ENCODE data around the gene CARD8.
"Not testable (repeated sequence)": the region's sequence is repeated elsewhere in the genome, so short reads cannot be mapped to it uniquely, and the experiment has no call there.

CARD8 gene, protein sequence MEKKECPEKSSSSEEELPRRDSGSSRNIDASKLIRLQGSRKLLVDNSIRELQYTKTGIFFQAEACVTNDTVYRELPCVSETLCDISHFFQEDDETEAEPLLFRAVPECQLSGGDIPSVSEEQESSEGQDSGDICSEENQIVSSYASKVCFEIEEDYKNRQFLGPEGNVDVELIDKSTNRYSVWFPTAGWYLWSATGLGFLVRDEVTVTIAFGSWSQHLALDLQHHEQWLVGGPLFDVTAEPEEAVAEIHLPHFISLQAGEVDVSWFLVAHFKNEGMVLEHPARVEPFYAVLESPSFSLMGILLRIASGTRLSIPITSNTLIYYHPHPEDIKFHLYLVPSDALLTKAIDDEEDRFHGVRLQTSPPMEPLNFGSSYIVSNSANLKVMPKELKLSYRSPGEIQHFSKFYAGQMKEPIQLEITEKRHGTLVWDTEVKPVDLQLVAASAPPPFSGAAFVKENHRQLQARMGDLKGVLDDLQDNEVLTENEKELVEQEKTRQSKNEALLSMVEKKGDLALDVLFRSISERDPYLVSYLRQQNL

DNA sequence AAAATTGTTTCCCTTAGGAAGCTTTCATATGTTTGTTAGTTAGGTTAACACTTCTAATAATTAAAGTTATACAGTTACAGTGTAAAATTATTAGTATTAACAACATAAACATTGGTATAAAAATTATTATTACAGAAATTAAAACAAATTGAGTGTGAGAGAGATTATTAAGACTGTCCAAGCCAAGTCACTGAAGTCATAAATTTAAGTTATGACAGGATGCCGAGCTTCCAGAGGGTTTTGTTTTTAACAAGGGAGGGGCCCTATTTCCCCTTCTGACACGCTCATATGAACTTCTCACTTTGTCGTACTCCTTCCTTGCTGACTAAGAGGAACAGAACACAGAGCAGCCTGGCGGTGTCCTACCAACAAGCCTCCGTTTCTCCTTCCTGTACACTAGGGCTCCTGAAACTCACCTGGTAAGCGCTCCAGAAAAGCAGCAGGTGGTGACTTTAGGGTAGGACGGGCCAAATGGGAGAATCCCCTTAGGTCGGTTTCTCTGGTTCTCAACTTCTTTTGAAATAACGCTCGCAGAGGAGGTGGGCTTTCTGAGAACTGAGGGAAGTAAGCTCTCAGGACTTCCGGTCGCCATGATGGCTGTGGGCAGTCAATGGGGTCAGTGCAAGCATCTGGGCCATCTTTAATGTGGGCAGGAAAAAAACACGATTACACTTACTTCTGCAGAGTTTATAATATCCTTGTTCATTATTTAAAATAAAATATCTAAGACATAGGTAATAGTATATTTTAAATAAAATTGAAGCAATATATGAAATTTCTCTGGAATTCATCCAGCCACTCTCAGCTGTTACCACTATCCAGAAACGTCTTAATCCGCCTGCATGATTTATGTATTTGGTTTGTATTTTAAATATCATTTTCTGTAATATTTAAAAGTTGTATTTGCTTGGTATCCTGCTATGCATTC is at the start of gene CARD8:
CARD8 (minus strand) TSS at position 537 of the 928 bp plus-strand sequence. CDS start 14,892 bp downstream, outside the sequence.
- peak; percentile 89 for DNase-seq

DNA sequence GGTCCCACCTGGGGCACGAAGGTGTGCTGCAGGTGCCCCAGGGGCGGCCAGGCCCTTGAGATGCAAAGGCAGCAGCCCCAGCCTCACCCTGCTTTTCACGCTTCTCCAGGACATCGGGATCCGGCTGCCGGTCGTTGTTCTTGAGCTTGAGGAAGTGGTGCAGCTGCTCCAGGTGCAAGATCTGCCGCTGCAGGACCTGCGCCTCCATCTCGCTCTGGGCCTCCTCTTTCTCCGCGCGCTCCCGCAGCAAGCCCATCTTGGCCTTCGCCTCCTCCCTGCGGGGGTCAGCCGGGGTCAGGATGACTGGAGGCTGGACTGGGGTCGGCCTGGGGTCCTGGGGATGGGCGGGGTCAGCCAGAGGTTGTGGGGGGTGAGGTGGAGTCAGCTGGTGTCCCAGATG is 48.2 kb upstream of the CARD8 start:
- no peak for DNase-seq

DNA sequence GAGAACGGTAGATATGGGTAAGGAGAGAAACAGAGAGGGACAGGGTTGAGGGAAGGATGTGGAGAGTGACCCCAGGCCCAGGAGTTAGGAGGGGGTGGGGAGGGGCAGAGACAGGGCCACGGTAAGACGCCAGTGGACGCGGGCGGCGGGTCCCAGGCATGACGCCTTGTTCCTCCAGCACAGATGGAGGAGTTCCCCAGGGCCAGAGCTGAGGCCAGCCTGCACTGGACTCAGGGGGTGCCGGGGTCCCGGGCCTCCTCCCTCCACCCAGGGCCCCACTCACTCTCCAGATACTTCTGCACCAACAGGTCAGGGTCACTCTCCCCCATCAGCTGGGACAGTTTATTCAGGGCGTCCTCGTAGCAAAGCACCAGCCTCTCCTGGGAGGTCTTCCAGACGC is 47.7 kb upstream of the CARD8 start:
- no peak for DNase-seq

DNA sequence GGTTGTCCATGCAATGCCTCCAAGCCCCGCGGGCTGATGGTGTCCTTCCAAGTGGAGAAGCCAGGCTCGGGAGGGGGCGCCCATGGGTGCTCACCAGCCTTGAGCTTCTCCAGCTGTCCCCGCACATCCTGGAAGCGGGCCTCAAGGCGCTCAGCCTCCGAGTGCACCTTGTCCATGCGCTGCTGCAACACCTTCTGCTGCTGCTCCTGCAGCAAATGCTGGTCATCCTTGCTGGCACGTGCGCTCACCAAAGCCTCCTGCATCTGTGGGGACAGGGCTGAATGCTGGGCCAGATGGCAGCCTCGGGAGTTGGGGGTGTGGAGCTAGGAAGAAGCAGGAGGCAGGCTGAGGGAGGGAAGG is 46.9 kb upstream of the CARD8 start:
- no peak for DNase-seq

DNA sequence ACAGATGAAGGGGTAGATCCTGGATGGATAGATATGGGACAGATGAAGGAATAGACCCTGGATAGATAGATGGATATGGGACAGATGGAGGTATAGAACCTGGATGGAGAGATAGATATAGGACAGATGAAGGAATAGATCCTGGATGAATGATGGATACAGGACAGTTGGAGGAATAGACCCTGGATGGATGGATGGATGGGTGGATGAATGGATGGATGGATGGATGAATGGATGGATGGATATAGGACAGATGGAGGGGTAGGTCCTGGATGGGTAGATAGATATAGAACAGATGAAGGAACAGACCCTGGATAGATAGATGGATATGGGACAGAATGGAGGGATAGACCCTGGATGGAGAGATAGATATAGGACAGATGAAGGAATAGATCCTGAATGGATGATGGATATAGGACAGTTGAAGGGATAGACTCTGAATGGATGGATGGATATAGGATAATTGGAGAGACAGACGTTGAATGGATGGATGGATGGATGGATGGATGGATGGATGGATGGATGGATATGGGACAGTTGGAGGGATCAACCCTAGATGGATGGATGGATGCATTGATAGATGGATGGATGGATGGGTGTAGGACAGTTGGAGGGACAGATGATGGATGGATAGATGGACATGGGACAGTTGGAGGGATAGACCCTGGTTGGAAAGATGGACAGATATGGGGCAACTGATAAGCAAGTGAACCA is 46.3 kb upstream of the CARD8 start:
- no peak for DNase-seq

DNA sequence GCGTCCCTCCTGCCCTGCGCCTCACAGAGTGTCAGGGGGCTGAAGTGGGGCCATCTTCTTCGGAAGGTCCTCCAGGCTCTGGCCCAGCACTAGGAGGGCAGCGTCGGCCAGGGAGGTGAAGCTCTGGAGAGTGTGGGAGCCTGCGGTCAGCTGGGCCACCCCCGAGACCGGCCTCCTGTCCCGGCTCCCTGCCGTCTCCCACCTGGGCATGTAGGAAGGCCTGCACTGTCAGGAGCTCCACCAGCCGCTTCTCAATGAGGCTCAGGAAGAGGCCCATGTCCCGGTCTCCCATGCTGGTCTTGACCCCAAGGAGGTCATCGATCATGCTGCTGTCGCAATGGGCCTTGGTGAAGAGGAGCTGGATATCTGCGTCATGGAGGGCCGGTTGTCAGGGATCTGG is 42.3 kb upstream of the CARD8 start:
- DNase-seq: no peak

DNA sequence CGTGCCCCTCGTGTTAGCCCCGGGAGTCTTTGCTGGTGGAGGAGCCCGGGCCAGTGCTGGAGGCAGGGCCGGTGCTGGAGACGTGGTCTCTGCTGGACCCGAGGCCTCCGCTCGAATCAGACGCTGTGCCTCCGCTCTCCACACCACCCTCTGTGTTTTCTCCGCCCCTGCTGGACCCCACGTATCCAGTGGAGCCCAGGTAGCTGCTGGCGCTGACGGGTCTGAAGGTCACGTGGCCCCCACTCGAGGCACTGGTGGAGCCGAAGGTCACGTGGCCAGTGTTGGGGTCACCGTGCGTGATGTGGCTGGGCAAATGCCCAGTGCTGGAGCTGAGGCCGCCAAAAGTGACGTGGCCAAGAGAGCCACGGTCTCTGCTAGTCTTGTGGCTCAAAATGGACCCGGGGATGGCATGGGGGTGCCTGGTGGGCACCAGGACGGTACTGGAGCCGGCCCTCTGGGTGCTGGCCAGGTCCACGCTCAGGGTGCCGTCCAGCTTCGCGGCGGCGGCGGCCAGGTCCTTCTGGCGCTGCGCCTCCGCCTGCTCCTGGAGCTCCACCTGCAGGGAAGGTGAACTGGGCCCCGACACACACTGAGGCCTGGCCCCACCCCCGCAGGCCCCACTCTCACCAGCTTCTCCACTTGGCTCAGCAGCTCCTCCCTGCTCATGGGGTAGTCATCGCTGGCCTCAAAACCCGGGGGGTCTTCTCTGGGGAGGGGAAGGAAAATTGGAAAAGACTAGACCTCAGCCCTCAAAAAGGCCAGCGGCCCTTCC is 41.4 kb upstream of the CARD8 start:
- no peak for DNase-seq

DNA sequence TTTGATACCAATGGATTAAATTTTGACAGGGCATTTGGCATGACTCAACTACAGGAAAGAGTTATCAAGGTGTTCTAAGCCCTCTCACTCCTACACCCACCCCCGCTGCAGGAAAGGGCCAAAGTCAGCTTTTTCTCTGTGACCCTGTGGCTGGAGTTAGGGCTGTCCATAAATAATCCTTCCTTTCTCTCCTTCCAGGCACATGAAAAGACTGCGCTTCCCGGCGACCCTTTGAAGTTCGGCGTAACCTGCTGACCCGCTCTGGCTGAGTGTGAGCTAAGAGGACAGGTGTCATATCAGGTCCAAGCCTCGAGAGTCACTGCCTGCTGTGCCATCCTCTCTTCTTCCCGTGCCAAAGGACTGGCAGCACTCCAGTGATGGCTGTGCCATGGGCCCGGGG is 39.7 kb upstream of the CARD8 start:
- DNase-seq: no peak

DNA sequence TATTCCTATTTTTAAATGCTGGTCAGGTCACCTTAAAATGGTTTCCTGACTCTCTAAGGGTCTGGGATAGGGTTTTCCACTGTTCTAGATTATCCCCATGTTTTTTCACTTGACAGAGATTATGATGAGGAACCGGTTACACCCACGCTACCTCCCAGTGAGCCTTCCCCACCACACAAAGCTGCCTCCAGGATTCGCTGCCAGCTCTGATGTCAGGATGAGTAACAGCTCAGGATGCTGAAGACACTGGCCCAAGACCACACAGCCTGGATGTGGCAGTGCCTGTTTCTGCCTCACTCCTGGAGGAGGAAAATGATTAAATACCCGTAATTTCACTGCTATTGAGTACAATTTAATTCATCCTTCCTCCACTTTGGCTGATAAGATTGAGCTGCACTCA is 37.1 kb upstream of the CARD8 start:
- DNase-seq: peak; percentile 56

DNA sequence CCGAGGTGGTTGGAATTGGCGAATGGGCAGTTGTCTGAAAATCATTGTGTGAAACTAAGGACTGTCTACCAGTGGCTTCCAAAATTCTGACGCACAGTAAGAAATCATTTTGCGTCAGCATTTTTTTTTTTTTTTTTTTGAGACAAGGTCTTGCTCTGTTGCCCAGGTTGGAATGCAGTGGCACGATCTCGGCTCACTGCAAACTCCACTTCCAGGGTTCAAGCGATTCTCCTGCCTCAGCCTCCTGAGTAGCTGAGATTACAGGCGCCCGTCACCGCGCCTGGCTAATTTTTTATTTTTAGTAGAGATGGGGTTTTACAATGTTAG is 35.7 kb upstream of the CARD8 start:
- not testable (repeated sequence) for DNase-seq

DNA sequence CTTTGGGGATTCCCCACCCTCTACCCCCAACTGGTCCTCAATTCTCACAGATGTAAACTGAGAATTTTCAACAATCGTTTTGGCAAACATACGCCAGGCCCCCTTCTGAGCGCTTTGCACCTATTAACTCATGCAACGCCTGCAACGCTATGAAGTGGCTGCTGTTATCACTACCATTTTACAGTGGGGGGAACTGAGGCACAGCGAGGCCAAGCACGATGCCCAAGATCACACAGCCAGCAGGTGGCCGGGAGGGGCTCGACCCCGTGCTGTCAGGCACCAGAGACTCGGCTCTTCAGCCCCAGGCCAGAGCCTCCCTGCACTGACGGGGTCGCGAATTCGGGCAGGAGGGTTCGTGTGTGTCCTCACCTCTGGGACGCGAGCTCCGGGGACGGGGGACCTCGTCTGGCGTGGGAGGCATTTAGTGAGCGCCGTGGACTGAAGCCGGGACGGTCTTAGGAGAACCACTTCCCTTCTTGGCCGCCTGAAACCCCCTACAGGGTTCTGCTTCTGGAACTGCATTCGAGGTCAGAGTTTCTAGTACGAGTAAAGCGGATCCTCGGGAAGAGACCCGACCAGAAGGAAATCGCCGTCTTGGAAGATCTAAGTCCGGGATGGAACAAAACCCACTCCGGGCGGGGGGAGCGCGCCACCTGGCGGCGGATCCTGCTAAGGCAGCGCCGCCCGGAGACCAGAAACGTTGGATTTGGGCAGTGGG is 35.2 kb upstream of the CARD8 start:
- DNase-seq: peak; percentile 72

DNA sequence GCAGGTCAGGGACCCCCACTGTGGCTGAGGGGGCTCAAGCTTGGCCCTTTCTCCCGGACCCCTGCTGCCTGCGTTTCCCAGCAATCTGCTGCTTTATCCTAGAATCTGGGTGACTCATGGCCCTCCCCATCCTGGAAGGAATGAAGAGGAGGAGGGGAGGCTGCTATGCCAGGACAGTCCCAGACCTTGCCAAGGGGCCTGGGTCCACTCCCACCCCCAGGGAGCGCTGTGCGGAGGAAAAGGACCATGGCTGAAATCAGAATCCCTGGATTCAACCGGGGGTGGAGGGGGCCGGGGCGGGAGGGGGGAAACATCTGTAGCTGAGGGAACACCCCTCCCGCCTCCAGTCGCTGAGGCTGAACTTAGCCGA is 34.7 kb upstream of the CARD8 start:
- no peak for DNase-seq

DNA sequence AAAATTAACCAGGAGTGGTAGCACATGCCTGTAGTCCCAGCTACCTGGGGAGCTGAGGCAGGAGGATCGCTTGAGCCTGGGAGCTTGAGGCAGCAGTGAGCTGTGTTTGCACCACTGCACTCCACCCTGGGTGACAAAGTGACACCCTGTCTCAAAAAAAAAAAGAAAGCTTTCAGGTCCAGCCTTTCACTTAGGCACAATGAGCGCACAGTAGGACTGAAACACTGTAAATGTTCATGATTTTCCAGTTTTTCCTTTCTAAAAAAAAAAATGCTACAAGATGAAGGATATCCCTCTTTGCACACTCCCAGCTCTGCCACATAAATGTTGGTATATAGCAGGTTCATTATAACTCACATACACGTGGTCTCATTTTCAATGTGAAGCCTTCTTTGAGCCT is 32.0 kb upstream of the CARD8 start:
- no peak for DNase-seq

DNA sequence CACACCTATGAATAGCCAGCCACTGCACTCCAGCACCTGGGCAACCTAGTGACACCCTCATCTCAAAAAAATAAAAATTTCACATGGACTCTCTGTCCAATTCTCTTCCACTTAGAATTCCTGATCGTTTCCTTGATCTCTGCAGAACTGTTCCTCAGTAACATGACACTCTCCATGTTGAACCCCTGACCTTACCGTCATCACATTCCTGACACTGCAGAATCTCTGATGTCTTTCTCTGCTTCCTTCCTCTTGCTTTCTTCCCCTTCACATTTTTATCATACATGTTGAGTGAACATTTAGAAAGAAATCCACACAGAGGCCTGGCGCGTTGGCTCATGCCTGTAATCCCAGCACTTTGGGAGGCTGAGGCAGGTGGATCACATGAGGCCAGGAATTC is 29.2 kb upstream of the CARD8 start:
- no peak for DNase-seq

DNA sequence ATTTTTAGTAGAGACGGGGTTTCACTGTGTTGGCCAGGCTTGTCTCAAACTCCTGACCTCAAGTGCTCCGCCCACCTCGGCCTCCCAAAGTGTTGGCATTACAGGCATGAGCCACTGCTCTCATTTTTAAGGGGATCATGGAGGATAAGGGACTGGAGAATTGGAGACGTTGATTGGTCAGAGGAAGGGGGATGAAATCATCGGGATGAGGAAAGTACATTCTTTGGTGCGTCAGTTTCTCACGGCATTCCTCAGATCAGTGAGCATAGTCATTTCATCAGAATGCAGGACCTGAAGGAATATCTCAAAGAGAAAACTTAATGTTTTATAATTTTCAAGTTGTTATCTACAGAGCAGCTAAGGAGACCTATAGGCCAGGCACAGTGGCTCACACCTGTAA is 28.2 kb upstream of the CARD8 start:
- DNase-seq: no peak

DNA sequence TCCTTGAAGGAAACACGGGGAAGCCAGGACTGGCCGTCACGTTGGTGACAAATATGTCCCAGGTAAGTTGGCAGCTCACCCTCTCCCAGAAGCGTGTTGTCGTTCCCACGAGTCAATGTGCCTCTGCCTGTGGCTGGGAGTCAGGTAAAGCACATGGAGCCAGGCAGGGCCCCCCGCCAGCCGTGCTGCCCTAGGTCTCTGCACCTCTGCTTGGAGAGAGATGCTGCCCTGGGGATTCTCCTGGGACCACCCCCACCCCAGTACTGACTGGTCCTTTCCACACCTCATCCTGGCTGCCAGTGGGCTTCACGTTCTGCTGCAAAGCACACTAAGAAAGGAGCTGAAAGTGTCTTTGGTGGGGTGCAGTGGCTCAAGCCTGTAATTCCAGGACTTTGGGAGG is 24.0 kb upstream of the CARD8 start:
- no peak for DNase-seq

DNA sequence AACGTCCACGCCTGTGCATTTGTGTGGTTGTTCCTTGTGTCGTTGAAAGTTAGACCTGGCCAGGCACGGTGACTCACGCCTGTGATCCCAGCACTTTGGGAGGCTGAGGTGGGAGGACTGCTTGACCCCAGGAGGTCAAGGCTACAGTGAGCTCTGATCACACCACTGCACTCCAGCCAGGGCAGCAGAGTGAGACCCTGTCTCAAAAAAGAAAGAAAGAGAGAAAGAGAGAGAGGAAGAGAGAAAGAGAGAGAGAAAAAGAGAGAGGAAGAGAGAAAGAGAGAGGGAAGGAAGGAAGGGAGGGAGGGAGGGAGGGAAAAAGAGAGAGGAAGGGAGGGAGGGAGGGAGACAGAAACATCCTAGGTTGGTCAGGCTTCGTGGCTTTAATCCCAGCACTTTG is 19.2 kb upstream of the CARD8 start:
- no peak for DNase-seq

DNA sequence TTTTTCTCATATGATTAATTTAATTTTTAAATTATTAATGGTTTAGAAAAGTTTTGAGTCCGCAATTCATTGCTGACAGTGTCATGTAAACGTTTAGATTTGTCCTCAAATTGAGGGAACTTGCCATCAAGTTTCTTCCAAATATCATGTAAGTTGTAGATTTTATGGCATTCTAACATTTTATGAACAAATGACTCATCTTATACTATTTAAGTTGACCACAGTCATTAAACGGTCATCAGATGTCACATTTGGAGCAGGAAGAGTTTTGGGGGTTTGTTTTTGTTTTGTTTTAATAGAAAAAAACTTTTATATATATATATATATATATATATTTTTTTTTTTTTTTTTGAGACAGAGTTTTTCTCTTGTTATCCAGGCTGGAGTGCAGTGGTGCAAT is 18.5 kb upstream of the CARD8 start:
- no peak for DNase-seq

DNA sequence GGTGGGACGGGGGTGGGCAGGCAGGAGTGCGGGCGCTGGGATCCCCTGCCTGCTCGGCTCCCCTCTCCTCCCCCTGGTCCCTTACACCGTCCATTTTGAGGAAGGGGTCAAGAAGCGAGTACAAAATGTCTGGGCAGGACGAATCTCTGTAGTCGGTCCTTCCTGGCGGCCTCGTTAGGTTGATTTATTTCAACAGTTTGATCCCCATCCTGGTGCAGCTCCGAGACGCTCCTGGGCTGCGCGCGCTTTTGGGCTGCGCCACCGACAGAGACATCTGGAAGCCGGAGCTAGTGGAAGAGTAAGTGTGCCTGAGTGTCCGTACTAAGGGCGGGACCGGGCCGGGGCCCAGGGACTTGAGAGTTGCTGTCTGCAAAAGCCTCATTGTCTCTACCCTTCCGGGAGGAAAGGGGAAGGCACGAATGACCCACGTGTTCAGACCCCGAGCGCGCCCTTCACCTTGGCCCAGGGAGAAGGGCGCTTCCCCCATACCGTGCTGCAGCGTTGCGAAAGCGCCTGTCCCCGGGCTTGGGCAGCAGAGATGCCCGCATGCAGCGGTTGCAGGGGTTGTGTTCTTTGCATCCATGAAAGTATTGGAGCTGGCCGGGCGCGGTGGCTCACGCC is 15.9 kb upstream of the CARD8 start:
- DNase-seq: peak; percentile 29

DNA sequence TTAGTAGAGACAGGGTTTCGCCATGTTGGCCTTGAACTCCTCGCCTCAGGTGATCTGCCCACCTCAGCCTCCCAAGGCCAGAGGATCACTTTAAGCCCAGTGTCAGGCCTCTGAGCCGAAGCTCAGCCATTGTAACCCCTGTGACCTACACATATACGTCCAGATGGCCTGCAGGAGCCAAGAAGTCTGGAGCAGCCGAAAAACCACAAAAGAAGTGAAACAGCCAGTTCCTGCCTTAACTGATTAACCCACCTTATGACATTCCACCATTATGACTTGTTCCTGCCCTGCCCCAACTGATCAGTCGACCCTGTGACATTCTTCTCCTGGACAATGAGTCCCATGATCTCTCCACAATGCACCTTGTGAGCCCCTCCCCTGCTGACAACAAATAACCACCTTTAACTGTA is 13.9 kb upstream of the CARD8 start:
- DNase-seq: not testable (repeated sequence)

DNA sequence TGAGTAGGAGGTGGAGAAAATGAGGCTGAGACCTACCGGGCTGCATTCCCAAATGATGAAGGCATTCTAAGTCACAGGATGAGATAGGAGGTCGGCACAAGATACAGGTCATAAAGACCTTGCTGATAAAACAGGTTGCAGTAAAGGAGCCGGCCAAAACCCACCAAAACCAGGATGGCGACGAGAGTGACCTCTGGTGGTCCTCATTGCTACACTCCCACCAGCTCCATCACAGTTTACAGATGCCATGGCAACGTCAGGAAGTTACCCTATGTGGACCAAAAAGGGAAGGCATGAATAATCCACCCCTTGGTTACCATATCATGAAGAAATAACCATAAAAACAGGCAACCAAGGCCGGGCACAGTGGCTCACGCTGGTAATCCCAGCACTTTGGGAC is 9.6 kb upstream of the CARD8 start:
- DNase-seq: not testable (repeated sequence)

DNA sequence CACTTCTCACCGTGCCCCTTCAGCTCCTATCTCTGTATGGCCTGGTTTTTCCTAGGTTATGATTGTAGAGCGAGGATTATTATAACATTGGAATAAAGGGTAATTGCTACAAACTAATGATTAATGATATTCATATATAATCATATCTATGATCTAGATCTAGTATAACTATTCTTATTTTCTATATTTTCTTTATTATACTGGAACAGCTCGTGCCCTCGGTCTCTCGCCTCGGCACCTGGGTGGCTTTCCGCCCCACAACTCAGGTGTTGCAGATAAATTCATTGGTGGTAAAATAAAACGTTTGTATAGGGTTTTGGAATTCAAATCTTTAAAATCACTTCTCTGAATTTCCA is 4.6 kb upstream of the CARD8 start:
- not testable (repeated sequence) for DNase-seq
